GM19043 (cell line): ENCODE results near the gene YTHDC1.
A peak's percentile ranks its signal among the peaks of the same experiment; 100 is the strongest.
"Not testable (repeated sequence)": the region's sequence is repeated elsewhere in the genome, so short reads cannot be mapped to it uniquely, and the experiment has no call there.

Experiments used
- ATAC-seq: cut with Tn5 transposase; IDR thresholded peaks from one replicate; pipeline ENCODE4 v1.9.1; 2021; ENCODE audit warnings: low read depth; ENCODE audit not compliant: unreplicated experiment

Gene YTHDC1

GRCh38 chr4:68299492-68300457 lies 50.1 kb downstream of the YTHDC1 start:
- ATAC-seq: no peak

- no peak for ATAC-seq
Observed at GRCh38 chr4:68297137-68297536, 52.8 kb downstream of the YTHDC1 start.

DNA sequence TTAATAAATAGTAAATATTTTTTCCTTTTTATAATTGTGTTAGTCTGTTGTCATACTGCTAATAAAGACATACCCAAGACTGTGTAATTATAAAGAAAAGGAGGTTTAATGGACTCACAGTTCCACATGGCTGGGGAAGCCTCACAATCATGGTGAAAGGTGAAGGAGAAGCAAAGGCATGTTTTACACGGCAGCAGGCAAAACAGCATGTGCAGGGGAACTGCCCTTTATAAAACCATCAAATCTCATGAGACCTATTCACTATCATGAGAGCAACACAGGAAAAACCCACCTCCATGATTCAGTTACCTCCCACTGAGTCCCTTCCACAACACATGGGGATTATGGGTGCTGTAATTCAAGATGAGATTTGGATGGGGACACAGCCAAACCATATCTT lies 58.6 kb downstream of the YTHDC1 start:
- ATAC-seq: no peak

DNA sequence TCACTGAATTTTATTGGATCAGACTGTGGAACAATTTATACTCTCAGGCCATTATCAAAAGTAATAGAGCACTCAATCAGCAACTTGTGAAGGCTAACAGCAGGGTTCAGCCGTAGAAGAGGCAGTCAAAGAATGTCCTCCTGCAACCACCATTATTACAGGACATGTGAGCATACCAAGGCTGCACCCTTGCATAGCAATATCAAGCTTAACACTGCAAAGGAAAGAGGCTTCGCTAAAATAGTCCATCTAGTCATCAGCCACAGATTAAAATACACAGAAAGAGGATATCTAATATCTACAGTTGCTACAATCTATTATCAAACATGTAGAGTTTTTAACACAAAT lies 61.5 kb downstream of the YTHDC1 start:
- no peak for ATAC-seq

DNA sequence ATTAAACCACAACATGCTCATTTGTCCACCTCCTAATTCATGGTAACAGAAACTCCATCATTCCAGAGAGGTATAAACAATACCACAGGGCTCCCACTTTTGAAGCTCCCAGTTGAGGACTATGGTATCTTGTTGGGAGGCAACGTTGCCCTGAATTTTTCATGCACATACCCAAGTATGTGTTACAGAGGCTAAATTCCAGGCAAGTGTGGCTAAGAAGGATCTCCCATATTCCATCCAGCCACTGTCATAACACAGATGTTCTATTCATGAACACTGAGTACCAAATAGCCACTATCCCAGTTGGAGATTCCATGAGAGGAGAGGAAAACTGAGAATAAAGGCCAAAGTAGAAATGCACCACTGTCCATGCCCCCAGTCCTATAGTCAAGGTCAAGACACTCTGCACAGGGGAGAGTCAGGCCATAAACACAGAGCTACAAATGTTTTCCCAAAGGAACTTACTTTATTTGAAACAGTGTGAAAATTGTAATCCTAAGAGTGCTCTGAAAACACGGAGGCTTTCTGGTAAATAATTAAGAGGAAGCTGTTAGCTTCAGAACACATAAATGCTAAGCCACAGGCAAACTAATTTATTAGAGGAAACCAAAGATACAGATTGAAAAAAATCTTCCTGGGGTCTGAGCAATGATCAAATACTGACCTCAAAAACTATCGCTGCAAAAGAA lies 62.0 kb downstream of the YTHDC1 start:
- ATAC-seq: no peak

DNA sequence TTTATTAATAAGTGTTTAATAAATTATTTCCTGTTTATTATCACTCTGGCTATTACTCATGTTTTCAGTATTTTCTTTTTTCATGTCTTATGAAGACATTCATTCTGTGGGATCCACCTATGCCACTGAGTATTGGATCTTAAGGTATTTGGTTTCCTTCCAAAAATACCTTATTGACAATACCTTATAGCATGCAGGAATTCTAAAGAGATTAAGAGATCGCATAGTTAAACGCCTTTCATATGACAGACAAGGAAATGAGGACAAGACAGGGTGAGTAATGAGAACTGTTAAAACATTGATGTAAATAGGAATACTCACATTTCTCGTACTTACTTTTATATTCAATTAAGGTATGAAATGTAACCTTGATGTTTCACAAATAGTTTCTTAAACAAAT lies 66.2 kb downstream of the YTHDC1 start:
- ATAC-seq: no peak

DNA sequence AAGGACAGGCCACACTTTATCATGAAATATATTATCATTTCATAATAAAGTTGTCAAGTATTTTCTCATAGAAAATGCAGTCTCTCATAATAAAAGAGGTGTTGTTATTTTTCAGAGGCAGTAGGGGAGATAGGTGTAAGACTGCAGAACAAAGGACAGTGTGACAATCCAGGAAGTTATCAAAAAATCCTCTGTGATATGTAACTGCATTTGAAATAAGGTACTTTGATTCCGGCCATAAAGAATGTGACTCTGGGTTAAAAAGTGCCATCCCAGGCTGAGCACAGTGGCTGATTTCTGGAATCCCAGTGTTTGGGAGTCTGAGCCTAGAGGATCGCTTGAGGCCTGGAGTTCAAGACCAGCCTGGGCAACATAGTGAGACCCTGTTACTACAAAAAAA lies 66.8 kb downstream of the YTHDC1 start:
- ATAC-seq: no peak

- ATAC-seq: not testable (repeated sequence)
Observed at GRCh38 chr4:68281796-68282740, 67.8 kb downstream of the YTHDC1 start.

DNA sequence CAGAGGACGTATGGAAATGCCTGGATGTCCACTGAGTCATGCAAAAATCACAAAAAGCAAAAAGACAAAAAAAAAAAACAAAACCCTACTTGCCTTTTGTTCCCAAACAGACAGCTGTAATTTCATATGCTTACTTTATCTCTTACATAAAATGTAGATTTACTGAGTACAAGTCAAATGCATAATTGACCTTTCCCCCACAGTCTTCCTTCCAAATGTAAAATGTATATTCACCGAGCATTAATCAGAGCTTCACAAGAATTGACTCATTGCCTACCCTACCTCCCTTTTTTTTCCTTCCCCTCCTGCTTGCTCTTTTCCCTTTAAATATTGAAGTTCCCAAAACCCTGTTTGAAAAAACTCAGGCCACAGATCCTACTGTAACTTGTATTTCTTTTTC lies 71.9 kb downstream of the YTHDC1 start:
- no peak for ATAC-seq

GRCh38 chr4:68277627-68278026 lies 72.3 kb downstream of the YTHDC1 start:
- no peak for ATAC-seq

DNA sequence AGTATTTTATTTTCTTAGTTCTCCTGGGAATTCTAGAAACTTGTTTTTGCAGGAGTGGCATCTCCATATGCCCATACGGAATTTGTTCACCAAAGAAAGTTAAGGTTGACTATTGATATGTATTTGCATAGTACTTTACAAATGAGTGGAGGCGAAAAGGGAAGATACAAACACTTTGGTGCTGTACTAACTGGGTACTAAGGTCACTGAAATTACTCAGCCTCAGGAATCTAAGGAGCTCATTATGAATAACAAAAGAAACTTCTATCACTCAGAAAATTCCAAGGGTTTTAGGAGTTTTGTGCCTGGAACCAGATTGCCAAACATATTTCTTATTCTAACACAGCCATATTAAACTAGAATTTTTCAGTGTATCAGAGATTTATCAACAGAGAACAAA lies 77.0 kb downstream of the YTHDC1 start:
- ATAC-seq: no peak

GRCh38 chr4:68272380-68272779 lies 77.5 kb downstream of the YTHDC1 start:
- ATAC-seq: peak; percentile 47

- ATAC-seq: peak; percentile 61
Observed at GRCh38 chr4:68271851-68272357, 78.0 kb downstream of the YTHDC1 start.

- no peak for ATAC-seq
Observed at GRCh38 chr4:68267433-68267944, 82.4 kb downstream of the YTHDC1 start.

- no peak for ATAC-seq
Observed at GRCh38 chr4:68264875-68265565, 84.9 kb downstream of the YTHDC1 start.
